ENCODE data around the gene G6PD.
A peak's percentile ranks its signal among the peaks of the same experiment; 100 is the strongest.
"Not testable (repeated sequence)": the region's sequence is repeated elsewhere in the genome, so short reads cannot be mapped to it uniquely, and the experiment has no call there.

The G6PD gene

DNA sequence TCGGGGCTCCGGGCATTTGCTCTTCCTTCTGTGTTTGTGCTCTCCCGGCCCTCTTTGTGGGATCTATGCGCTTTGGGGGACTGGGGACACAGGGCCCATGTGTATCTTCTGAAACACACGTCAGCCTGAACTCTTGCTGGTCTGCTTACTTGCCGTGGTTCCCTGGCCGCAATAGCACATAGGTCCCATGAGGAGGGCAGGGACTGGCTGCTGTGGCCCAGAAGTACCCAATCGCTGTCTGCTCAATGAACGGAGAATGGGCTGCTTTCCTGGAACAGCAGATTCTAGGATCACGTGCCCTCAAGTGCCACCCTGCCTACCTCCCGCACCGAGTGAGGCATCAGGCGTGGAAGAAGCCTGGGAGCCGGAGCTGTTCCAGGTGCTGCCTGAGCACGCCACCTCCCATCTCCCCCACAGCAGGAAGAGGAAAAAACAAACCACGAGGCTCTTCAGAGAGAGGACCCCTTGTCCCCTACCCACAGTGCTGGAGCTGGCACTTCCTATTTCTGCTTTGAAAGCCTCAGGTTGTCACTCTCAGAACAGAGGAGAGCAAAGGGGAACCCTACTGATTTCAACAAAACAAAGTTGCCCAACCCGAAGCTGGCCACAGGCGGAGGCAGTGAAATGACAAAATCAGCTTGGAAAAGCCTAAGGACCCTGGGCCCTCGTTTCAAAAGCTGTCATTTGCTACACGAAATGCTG, 3.8 kb downstream of the G6PD start:
- no peak for DNase-seq

DNA sequence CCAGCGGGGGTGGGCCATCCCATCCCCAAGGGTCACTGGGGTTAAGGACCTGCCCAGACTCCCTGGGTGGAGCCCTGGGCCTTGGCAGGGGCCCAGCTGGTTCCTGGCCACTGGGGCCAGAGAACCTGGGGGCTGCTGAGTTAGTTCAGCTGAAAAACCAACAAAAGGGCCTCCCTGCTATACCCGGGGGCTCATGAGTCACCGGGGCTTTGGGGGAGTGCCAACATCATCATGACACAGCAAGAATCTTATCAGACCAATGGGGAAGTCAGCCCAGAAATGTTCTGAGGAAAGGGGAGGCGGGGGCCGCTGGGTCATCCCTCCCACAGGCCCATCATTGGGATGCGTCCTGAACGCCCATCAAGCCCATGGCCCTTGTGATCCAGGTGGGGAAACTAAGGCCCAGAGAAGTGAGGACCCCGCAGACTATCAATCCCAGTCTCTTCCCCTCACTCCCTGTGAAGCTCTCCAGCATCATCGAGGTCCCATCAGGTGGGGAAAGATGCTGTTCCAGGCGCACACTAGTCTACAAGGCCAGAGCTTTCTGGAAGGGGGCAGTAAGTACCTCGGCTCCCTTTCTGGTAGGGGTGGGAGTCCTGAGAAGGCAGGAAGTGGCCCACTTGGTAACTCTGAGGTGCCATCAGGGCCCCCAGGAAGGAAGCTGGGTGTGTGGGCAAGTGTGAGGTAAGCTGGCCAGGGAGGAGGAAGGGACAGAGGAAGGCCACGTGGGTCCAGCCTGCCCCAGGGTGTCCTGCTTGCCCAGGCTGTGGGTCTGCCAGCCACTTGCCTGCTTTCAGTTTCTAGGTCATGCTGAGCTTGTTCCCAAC, 4.5 kb downstream of the G6PD start:
- no peak for DNase-seq

DNA sequence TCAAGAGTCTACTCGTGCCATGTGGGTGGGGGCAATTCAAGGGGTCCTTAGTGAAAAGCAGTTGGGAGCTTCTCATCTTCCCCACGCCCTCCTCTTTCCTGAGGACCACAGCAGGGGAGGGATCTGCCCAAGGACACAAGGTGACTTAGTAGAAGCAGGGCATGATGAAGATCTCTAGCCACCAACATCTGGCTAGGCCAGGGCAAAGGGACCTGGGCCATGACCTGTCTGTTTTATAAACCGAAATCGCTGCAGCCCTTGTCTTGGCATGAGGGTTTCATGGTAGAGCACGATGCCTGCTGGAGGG, 5.1 kb downstream of the G6PD start:
- no peak for DNase-seq

DNA sequence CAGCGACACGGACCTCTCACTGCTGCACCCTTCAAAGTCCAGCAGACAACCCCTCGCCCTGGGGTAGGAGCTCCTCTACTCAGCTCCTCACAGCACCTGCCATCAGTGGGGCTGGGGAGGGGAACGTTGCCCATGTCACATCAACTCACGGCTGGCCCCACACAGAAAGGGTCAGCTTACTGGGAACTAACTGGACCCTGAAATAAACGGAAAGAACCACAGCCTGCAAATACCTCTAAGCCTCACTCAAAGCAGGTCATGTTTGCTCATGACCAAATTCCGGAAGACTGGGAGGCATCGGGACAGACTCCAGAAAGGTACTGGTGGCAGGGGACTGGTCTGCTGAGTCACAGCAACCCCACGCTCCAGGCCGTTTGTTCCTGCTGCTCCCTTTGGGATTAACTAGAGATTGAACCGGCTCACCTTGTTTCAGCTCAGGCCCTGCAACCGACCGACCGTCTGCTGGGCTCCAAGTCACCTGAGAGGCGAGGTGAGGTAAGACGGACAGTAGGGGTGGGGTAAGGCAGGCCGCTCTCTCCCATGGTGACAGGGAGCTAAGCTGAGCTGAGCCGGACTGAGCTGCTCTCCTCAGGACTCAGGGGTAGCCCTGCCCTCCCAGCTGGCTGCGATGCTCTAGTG, 5.6 kb downstream of the G6PD start:
- DNase-seq, result no peak

DNA sequence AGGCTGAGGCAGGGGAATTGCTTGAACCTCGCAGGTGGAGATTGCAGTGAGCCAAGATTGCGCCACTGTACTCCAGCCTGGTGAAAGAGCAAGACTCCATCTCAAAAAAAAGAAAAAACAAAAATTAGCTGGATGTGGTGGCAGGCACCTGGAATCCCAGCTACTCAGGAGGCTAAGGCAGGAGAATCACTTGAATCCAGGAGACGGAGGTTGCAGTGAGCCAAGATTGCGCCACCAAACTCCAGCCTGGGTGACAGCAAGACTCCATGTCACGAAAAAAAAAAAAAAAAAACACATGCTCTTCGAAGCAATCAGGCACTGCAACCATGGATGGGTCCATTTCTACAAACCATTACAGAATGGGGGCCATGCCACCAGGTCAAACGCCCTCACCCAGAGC, 6.3 kb downstream of the G6PD start:
- not testable (repeated sequence) for DNase-seq

DNA sequence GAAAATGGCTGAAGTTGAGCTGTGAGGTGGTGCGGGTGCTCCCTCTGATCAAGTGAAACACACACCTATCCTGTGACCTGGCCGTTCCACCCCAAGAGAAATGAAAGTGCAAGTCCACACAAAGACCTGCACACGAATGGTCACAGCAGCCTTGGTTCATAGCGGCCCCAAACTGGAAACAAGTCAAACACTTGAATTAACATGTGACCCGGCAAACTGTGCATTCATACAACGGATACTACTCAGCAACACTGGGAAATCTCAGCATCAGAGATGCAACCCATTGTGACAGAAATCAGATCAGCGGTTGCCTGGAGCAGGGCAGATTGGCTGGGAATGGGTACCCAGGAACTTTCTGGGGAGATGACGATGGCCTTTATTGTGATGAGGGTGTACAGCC, 7.6 kb downstream of the G6PD start:
- no peak for DNase-seq

DNA sequence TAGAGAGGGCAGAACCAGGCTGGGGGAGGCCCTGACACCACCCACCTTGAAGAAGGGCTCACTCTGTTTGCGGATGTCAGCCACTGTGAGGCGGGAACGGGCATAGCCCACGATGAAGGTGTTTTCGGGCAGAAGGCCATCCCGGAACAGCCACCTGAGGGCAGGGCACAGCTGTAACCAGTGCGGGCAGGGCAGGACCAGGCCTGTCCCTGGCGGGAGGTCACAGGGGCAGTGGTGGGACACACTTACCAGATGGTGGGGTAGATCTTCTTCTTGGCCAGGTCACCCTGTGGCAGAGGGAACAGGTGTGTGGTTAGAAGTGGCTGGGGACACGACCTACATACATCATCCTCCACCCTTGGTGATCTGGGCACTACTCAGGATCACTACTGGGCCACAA, 10.8 kb downstream of the G6PD start:
- DNase-seq, result no peak

DNA sequence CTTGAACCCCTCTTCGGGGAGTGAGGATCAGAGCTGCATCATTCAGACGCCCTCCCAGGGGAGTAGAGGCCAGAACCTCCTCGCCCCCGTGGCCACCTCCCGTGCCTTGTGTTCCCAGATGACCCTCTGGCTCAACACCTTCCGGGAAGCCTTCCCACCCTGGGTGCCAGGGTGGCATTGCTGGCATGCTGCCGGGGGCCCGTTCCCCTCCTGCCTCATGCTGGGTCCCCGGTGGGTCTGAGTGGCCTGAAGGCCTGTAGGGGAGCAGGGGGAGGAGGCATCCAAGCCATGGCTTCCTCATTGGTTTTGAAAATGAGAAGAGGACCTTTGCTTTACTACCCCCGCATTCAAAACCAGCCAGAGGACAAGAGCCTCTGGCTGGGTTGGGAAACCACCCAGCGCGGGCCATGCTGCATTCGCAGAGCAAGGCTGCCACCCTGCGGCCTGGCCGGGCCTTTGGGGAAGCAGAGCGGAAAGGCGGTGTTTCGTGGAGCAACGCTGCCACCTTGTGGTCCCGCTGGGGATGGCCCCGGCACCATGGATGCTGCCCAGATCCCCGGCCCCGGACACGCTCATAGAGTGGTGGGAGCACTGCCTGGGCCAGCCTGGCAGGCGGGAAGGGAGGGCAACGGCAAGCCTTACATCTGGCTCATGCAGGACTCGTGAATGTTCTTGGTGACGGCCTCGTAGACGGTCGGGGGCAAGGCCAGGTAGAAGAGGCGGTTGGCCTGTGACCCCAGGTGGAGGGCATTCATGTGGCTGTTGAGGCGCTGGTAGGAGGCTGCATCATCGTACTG, 11.9 kb downstream of the G6PD start:
- DNase-seq, result peak; percentile 73 to 93 (median 86)

DNA sequence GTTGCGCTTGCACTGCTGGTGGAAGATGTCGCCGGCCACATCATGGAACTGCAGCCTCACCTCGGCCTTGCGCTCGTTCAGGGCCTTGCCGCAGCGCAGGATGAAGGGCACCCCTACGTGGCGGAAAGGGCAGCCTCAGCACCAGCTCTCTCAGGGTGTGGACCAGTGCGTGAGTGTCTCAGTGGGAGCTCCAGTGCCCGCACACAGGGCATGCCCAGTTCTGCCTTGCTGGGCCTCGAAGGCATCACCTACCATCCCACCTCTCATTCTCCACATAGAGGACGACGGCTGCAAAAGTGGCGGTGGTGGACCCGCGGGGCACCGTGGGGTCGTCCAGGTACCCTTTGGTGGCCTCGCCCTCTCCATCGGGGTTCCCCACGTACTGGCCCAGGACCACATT, 14.0 kb downstream of the G6PD start:
- no peak for DNase-seq

DNA sequence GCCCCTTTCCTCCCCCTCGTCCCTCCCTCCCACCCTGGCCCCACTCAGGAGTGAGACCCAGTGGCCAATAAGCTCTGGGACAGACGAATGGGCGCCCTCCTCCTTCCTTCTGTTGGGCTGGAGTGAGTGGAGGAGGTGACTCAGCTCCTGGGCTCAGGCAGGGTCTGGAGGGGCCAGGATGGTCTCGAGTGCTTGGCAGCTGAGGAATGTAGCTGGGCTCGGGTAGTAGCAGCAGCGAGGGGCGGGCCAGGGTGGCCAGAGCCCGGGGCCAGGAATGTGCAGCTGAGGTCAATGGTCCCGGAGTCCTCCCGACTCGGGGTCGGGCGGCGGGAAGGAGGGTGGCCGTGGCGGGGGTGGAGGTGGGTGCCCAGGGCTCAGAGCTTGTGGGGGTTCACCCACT, 15.0 kb downstream of the G6PD start:
- DNase-seq, result no peak

DNA sequence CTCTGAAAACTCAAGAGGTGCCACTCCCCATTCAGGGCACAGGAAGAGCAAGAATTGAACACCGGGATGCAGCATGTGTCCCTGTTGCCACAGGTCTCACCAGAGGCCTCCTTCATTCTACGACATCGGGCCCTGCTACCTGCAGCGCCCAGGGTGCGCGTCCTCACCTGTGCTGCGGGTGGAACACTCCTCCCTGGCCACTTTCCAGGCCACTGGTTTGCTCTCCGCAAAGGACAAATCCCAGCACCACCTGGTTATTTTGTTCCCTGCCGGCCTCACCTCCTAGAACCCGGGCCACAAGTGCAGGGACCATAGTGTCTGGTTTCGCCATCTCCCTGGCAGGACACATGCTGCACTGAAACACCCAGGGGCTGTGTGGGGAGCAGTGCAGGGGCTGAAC, 16.4 kb downstream of the G6PD start:
- DNase-seq, result no peak

DNA sequence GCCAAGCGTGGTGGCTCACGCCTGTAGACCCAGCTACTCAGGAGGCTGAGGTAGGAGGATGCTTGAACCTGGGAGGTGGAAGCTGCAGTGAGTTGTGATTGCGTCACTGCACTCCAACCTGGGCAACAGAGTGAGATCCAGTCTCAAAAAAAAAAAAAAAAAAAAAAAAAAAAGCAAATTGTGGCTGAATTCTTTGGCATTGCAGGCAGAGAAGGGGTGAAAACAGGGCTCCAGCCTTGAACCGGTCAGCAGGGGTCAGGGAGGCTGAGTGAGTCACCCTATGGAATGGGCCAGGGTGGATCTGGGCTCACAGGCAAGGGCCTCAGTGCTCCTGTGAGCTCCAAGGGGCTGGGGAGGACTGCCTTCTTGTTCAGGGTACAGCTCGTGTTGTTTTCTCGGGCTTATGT, 17.4 kb downstream of the G6PD start:
- no peak for DNase-seq

DNA sequence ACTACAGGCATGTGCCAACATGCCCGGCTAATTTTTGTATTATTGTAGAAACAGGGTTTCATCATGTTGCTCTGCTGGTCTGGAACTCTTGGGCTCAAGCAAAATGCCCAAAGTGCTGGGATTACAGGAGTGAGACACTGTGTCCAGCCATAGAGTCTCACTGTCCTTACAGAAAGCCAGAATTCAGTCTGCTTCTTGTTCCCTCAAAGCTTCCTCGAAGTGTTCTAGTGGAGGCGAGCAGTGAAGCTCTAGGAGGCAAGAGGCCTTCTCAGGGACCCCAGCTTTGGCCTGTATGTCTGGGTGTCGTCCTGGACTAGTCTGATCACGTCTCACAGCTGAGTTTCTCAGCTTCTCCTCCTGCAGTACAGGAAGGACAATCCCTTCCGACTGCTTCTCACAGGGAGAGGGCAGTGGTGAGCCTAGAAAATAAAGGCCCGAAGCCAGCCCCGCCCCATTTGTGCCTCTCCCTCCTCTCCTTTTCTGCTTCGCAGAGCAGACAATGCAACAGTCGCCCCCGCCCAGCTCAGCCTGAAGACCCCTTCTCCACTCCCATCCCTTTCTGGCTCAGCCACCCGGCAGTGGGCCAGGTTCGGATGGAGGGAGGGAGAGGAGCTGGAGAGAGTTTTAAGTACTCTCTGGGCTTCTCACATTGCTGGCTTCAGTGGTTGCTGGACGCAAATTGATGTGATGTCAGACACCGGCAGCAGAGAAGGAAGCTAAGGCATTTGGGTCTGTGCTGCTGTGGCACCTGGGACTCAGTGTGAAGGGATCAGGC, 19.6 kb downstream of the G6PD start:
- peak; percentile 66 to 82 (median 73) for DNase-seq

DNA sequence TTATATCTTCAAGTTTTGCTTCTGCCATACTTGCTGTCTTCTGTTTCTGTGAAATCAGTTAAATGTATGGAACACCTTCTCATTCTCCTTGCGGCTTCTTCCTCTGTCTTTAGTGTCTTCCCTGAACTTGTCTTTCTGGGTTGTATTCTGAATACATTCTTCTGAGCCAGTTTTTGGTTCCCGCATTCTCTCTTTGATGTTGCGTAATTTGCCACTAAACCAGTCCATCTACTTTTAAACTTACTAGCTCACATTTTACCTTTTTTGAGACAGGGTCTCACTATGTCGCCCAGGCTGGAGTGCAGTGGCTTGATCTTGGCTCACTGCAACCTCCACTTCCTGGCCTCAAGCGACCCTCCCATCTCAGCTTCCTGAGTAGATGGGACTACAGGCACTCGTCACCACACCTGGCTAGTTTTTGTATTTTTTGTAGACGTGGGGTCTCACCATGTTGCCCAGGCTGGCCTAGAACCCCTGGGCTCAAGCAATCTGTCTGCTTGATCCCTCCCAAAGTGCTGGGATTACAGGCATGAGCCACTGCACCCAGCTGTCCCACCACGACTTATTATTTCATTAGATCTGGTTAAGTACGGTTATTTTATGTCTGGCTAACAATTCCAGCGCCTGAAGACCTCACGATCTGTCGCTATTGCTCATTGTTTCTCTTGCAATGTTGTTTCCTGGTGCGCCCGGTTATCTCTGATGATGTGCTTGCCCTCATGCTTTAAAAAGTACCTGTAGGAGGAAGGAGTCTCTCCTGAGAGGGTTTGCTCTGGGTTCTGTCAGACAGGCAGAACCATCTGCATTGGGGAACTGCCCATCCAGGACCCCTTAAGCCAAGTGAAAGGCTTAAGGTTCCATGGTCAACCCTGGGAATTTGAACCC, 20.8 kb downstream of the G6PD start:
- no peak for DNase-seq

DNA sequence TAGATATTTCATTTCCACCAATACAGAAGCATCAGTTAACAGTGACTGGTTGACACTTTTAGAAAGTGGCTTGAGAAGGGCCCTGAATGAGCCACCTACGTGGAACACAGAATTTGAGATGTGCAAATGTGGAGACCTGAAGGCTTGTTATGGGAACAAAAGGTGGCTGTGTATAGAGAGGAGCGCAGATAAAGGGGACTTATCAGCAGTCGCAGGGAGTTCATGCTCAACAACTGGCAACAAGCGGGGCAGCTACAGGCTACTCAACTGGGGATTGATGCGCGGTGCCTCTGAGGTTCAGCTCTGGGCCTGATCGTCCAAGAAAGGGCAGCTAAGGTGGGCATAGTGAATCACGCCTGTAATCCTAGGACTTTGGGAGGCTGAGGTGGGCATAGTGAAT, 27.3 kb downstream of the G6PD start:
- no peak for DNase-seq

DNA sequence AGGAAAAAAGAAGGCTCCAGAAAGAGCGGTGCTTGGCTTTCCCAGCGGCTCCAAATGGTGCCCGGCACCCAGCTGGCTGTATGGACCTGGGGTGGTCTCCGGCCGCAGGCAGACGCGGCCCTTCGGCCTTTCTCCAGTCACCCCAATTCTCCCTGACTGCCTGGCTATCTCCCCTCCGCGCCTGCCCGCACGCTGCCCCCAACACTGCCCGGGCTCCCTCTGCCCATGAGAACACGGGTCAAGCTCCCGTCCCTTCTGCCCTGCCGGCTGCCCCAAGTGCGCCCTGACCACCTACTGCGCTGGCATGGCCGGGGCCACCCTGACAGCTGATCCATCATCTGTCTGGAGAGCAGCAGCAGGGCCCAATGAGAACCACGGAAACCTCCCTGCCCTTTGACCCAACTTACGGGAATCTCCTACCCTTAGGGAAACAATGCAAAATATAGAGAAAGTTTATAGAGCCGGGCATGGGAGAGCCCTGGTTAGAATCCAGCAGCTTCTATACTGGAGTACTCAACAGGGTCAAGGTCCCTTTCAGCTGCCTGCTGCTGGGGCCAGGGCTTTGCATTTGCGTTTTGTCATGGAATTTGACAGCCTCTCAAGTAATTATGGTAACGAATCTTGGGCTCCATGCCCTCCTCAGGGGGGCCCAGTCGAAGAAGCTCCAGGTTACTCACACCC, 29.4 kb downstream of the G6PD start:
- no peak for DNase-seq

DNA sequence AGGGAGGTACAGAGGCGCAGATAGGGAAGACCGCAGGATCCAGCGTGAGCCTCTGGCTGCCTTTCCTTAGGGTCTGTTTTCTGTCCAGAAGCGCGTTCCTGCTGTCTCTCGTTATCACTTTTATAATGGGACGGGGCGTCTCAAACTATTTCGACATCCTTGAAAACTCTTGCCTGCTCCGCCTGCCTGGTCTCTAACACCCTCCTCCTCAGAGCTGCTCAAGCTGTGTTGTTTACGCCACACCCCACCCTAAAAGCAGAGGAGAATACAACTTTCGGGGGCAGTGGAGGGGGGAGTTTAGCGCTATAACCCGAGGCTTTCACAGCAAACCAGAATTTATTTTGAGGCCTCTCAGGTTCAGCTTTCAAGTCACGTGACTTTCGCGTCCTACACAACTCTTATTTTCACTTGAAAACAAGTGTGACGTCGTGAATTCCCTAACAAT, 30.0 kb downstream of the G6PD start:
- DNase-seq, result no peak

DNA sequence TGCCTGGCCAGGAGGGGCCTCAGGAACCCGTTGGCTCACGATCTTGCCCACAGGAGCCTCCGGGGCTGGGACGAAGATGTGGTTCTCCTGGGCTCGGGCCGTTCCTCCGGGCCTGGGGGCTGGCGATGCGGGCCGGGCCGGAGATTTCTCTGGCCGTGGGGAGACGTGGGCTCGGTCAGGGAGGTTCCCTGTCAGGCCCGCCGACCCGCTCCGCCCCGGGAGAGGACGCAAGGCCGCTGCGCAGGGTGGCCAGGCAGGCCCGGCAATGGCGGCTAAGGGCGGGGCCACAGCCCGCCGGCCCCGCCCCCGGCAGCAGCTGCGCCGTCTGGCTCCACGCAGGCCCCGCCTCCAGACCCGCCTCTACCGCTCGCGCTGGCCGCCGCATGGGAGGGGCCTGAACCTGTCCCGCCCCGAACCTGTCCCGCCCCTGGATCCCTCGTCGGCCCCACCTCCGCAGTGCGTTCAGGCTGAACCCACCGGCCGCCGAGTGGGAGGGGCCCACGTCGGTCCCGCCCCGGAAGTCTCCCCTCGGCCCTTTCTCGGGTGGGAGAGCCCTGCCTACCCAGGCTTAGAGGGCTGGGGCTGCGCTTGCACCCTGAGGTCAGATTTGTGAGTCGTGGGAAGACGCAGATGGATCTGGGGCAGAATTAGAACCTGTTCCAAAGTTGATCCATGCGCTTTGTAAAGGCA, 30.5 kb downstream of the G6PD start, which contains the start of gene FAM3A:
Gene FAM3A (minus strand): TSS at position 267 of the 690 bp plus-strand sequence. CDS start 460 bp downstream, outside the sequence.
- peak; percentile 88 to 96 (median 92) for DNase-seq

DNA sequence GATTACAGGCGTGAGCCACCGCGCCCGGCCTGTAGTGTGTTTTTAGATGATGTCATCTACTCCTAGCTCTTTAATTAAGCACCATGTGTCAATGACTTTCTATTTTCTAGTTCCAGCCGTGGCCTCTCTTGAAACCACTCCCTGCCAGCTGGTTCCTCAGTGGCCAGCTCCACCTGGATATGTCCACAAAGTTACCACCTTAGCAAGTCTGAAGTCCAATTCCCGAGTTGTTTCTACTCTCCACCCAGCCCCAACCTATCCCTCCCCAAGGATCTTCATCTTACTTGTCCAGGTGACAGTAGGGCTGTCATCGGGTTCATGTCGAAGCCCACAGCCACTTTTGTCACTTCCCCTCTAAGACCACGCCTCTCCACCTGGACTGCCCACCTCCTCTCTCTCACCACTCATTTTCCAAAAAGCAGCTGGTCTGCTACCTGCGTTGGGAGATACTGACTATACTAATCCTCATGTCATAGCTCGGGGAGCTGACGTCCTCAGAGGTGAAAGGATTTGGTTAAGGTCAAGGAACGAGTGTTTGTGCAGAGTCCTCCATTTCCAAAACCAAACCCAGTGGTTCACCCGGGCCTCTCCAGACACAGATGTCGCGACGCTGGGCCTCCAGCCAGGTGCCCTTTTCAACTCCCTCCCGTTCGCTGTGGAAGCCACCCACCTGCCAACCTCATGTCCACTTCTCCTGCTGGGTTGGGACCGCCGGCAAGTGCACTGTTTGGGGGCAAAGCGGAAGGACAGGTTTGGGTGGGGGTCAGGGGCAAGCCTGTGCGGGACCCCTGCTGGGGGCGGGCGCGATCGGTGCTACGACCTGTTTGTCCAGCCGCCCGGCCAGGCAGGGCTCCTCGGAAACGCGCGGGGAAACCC, 31.3 kb downstream of the G6PD start:
- peak in 2 of 3 experiments; percentile 48 to 68 for DNase-seq
